ENCODE results near the gene HOXC4. TPM values are rescaled to one million over a fixed set of nuclear protein-coding genes. Genes with fewer than 3 reads are reported as not detected.

Gene HOXC4
- total and polyA plus RNA-seq, 9 donors, result 10.1 to 29.6 (median 21.6) TPM

GRCh38 chr12:54022960-54023884, 30.4 kb upstream of the HOXC4 start:
- peaks cover 91% of the 10 kb centered on the region for H3K4me1 ChIP-seq (ENCODE audit: control insufficient read depth, insufficient read depth, low read length)
- 41% methylated on average over 2 of the region's 8 CpGs for WGBS (ENCODE audit: insufficient coverage)
- DNase-seq, result no peak

GRCh38 chr12:54024127-54024526, 29.5 kb upstream of the HOXC4 start:
- Histone ChIP-seq H3K27ac (ENCODE audit: low read length) (peak overlapping the region; percentile 100), H3K4me1 (ENCODE audit: control insufficient read depth, insufficient read depth, low read length) (peaks cover 93% of the 10 kb centered on the region), H3K36me3 (ENCODE audit: control insufficient read depth, insufficient read depth, low read length) (peaks cover 2% of the 10 kb centered on the region), H3K4me3 (ENCODE audit: low read length) (peak overlapping the region; percentile 27), H3K9me3 (replicated peaks; ENCODE audit: control insufficient read depth, low read depth, low read length) (no peaks in the 10 kb centered on the region), H3K27me3 (ENCODE audit: control insufficient read depth, insufficient read depth, low read length) (peaks cover 54% of the 10 kb centered on the region)
- 40% methylated on average over 13 of the region's 17 CpGs for WGBS (ENCODE audit: insufficient coverage)
- DNase-seq, result peak; percentile 48

More at GRCh38 chr12:54022960-54023884, 30.4 kb upstream of the HOXC4 start:
- peak overlapping the region; percentile 100 for H3K27ac ChIP-seq (ENCODE audit: low read length)
- no peak overlapping the region for H3K4me3 ChIP-seq (ENCODE audit: low read length)
- H3K9me3 ChIP-seq (replicated peaks; ENCODE audit: control insufficient read depth, low read depth, low read length), result no peaks in the 10 kb centered on the region
- H3K36me3 ChIP-seq (ENCODE audit: control insufficient read depth, insufficient read depth, low read length), result no peaks in the 10 kb centered on the region
- peaks cover 56% of the 10 kb centered on the region for H3K27me3 ChIP-seq (ENCODE audit: control insufficient read depth, insufficient read depth, low read length)

- Histone ChIP-seq H3K27ac (ENCODE audit: low read length) (peak overlapping the region; percentile 100), H3K4me1 (ENCODE audit: control insufficient read depth, insufficient read depth, low read length) (peaks cover 93% of the 10 kb centered on the region), H3K36me3 (ENCODE audit: control insufficient read depth, insufficient read depth, low read length) (peaks cover 6% of the 10 kb centered on the region), H3K9me3 (replicated peaks; ENCODE audit: control insufficient read depth, low read depth, low read length) (no peaks in the 10 kb centered on the region), H3K27me3 (ENCODE audit: control insufficient read depth, insufficient read depth, low read length) (peaks cover 54% of the 10 kb centered on the region), H3K4me3 (ENCODE audit: low read length) (peak overlapping the region; percentile 27)
- DNase-seq, result peak; percentile 34
- WGBS (ENCODE audit: insufficient coverage), result no CpG with 5 or more reads among the region's 5 CpGs
These were observed 28.9 kb upstream of the HOXC4 start for GRCh38 chr12:54024581-54025305.

- H3K36me3 ChIP-seq (ENCODE audit: control insufficient read depth, insufficient read depth, low read length), result peaks cover 10% of the 10 kb centered on the region
- no peaks in the 10 kb centered on the region for H3K9me3 ChIP-seq (replicated peaks; ENCODE audit: control insufficient read depth, low read depth, low read length)
- peak overlapping the region; percentile 100 for H3K27ac ChIP-seq (ENCODE audit: low read length)
- H3K4me1 ChIP-seq (ENCODE audit: control insufficient read depth, insufficient read depth, low read length), result peaks cover 87% of the 10 kb centered on the region
- peak overlapping the region; percentile 4 for H3K4me3 ChIP-seq (ENCODE audit: low read length)
- peaks cover 53% of the 10 kb centered on the region for H3K27me3 ChIP-seq (ENCODE audit: control insufficient read depth, insufficient read depth, low read length)
- 34% methylated on average over 4 of the region's 7 CpGs for WGBS (ENCODE audit: insufficient coverage)
- DNase-seq, result no peak
These were observed 27.9 kb upstream of the HOXC4 start for GRCh38 chr12:54025499-54026405.

GRCh38 chr12:54026640-54027441, 26.8 kb upstream of the HOXC4 start:
- Histone ChIP-seq H3K9me3 (replicated peaks; ENCODE audit: control insufficient read depth, low read depth, low read length) (no peaks in the 10 kb centered on the region), H3K27me3 (ENCODE audit: control insufficient read depth, insufficient read depth, low read length) (peaks cover 46% of the 10 kb centered on the region), H3K27ac (ENCODE audit: low read length) (peak overlapping the region; percentile 100), H3K4me1 (ENCODE audit: control insufficient read depth, insufficient read depth, low read length) (peaks cover 87% of the 10 kb centered on the region), H3K36me3 (ENCODE audit: control insufficient read depth, insufficient read depth, low read length) (peaks cover 16% of the 10 kb centered on the region), H3K4me3 (ENCODE audit: low read length) (no peak overlapping the region)
- 34% methylated on average over 5 of the region's 22 CpGs for WGBS (ENCODE audit: insufficient coverage)
- no peak for DNase-seq

GRCh38 chr12:54027442-54027786, 26.2 kb upstream of the HOXC4 start:
- Histone ChIP-seq H3K27ac (ENCODE audit: low read length) (peak overlapping the region; percentile 100), H3K27me3 (ENCODE audit: control insufficient read depth, insufficient read depth, low read length) (peaks cover 51% of the 10 kb centered on the region), H3K36me3 (ENCODE audit: control insufficient read depth, insufficient read depth, low read length) (peaks cover 20% of the 10 kb centered on the region), H3K4me1 (ENCODE audit: control insufficient read depth, insufficient read depth, low read length) (peaks cover 88% of the 10 kb centered on the region), H3K9me3 (replicated peaks; ENCODE audit: control insufficient read depth, low read depth, low read length) (no peaks in the 10 kb centered on the region), H3K4me3 (ENCODE audit: low read length) (no peak overlapping the region)
- DNase-seq, result no peak
- 55% methylated on average over 1 of the region's 3 CpGs for WGBS (ENCODE audit: insufficient coverage)

- peak; percentile 89 for DNase-seq
- Histone ChIP-seq H3K36me3 (ENCODE audit: control insufficient read depth, insufficient read depth, low read length) (peaks cover 20% of the 10 kb centered on the region), H3K4me3 (ENCODE audit: low read length) (peak within 1 kb of the TSS; percentile 42), H3K27ac (ENCODE audit: low read length) (peak within 1 kb of the TSS; percentile 100), H3K9me3 (replicated peaks; ENCODE audit: control insufficient read depth, low read depth, low read length) (no peaks in the 10 kb centered on the region), H3K27me3 (ENCODE audit: control insufficient read depth, insufficient read depth, low read length) (peaks cover 56% of the 10 kb centered on the region), H3K4me1 (ENCODE audit: control insufficient read depth, insufficient read depth, low read length) (peaks cover 88% of the 10 kb centered on the region)
- WGBS (ENCODE audit: insufficient coverage), result 18% methylated on average over 20 of the region's 36 CpGs
These were observed 25.1 kb upstream of the HOXC4 start, which contains the start of gene HOXC6 for GRCh38 chr12:54028314-54029201. TSS of gene HOXC6 (plus strand) at chr12:54028440. CDS start at chr12:54028522, 82 bp downstream.

GRCh38 chr12:54029529-54030441, 23.9 kb upstream of the HOXC4 start:
- Histone ChIP-seq H3K4me3 (ENCODE audit: low read length) (peak overlapping the region; percentile 26), H3K9me3 (replicated peaks; ENCODE audit: control insufficient read depth, low read depth, low read length) (no peaks in the 10 kb centered on the region), H3K27ac (ENCODE audit: low read length) (peak overlapping the region; percentile 100), H3K4me1 (ENCODE audit: control insufficient read depth, insufficient read depth, low read length) (peaks cover 84% of the 10 kb centered on the region), H3K27me3 (ENCODE audit: control insufficient read depth, insufficient read depth, low read length) (peaks cover 57% of the 10 kb centered on the region), H3K36me3 (ENCODE audit: control insufficient read depth, insufficient read depth, low read length) (peaks cover 25% of the 10 kb centered on the region)
- 34% methylated on average over 29 of the region's 53 CpGs for WGBS (ENCODE audit: insufficient coverage)
- DNase-seq, result no peak

Data from muscle of leg (tissue), 11 donors.